Loucy (cell line): ENCODE measurements around the gene PKHD1.

ENCODE experiments used
- CTCF ChIP-seq: fragments of 200-600 bp; sonication (generic); conservative IDR thresholded peaks from 2 replicates; pipeline ENCODE4 v1.5.1; 2014; ENCODE audit warnings: mild to moderate bottlenecking, antibody characterized with exemption, low read length
- EZH2phosphoT487 ChIP-seq: fragments of 200-600 bp; IDR thresholded peaks from 2 replicates; pipeline ENCODE4 v1.6.1; 2018; ENCODE audit warnings: antibody characterized with exemption, mild to moderate bottlenecking, moderate library complexity, borderline replicate concordance

GRCh38 chr6:51737580-51738360 is 349.6 kb downstream of the PKHD1 start:
- TF ChIP-seq CTCF = no peak
- no peak for TF ChIP-seq EZH2phosphoT487
